SK-N-SH treated with all-trans-retinoic acid at 6 μM for 48 hours (cell line): ENCODE measurements around the gene OR10Z1.

Experiments used
- ATAC-seq: fragments of 200-7000 bp; cut with Tn5 transposase; 3 replicates; pipeline ENCODE4 v1.9.1; 2020; ENCODE audit warnings: mild to moderate bottlenecking, moderate library complexity
- ARNTL ChIP-seq: fragments of 450-650 bp; formaldehyde crosslinking; IDR thresholded peaks from 2 replicates; pipeline ENCODE4 v1.5.0; 2020; ENCODE audit warnings: low read depth, mild to moderate bottlenecking, moderate library complexity, borderline replicate concordance
- BACH2 ChIP-seq: fragments of 250-450 bp; sonication (Bioruptor Pico); IDR thresholded peaks from 2 replicates; pipeline ENCODE4 v1.9.0; 2021; ENCODE audit warnings: mild to moderate bottlenecking, borderline replicate concordance
- CSDC2 ChIP-seq: fragments of 250-450 bp; sonication (Bioruptor Pico); IDR thresholded peaks from 2 replicates; pipeline ENCODE4 v1.5.0; 2020; ENCODE audit warnings: mild to moderate bottlenecking, moderate library complexity
- ESRRG ChIP-seq: fragments of 250-450 bp; sonication (Bioruptor Pico); IDR thresholded peaks from 2 replicates; pipeline ENCODE4 v1.6.1; 2021; ENCODE audit warnings: mild to moderate bottlenecking
- GLIS3 ChIP-seq: fragments of 250-450 bp; sonication (Bioruptor Pico); IDR thresholded peaks from 2 replicates; pipeline ENCODE4 v1.5.0; 2020; ENCODE audit warnings: mild to moderate bottlenecking, moderate library complexity
- ISL1 ChIP-seq: fragments of 250-450 bp; sonication (Bioruptor Pico); IDR thresholded peaks from 2 replicates; pipeline ENCODE4 v2.1.2; 2022; ENCODE audit warnings: mild to moderate bottlenecking, moderate library complexity
- OSR1 ChIP-seq: fragments of 250-450 bp; sonication (Bioruptor Pico); IDR thresholded peaks from 2 replicates; pipeline ENCODE4 v1.8.0; 2022; ENCODE audit warnings: moderate library complexity, mild to moderate bottlenecking, inconsistent platforms
- RARB ChIP-seq: fragments of 250-450 bp; sonication (Bioruptor Pico); IDR thresholded peaks from 2 replicates; pipeline ENCODE4 v1.8.0; 2021; ENCODE audit warnings: mild to moderate bottlenecking, moderate library complexity
- SNAI2 ChIP-seq: fragments of 250-450 bp; sonication (Bioruptor Pico); IDR thresholded peaks from 2 replicates; pipeline ENCODE4 v1.5.0; 2020; ENCODE audit warnings: mild to moderate bottlenecking, moderate library complexity
- TOX ChIP-seq: fragments of 250-450 bp; sonication (Bioruptor Pico); IDR thresholded peaks from 2 replicates; pipeline ENCODE4 v1.8.0; 2021; ENCODE audit warnings: mild to moderate bottlenecking, moderate library complexity, borderline replicate concordance
- ZC3H10 ChIP-seq: fragments of 250-450 bp; sonication (Bioruptor Pico); IDR thresholded peaks from 2 replicates; pipeline ENCODE4 v1.5.1; 2021; ENCODE audit warnings: mild to moderate bottlenecking, moderate library complexity
- ZFP3 ChIP-seq: fragments of 250-450 bp; sonication (Bioruptor Pico); IDR thresholded peaks from 2 replicates; pipeline ENCODE4 v1.5.0; 2020; ENCODE audit warnings: mild to moderate bottlenecking, moderate library complexity
- ZNF70 ChIP-seq: fragments of 450-650 bp; formaldehyde crosslinking; IDR thresholded peaks from 2 replicates; pipeline ENCODE4 v1.5.0; 2020; ENCODE audit warnings: mild to moderate bottlenecking, moderate library complexity
- ZNF8 ChIP-seq: fragments of 450-650 bp; formaldehyde crosslinking; IDR thresholded peaks from 2 replicates; pipeline ENCODE4 v1.5.0; 2020; ENCODE audit warnings: mild to moderate bottlenecking, moderate library complexity
- TF ChIP-seq, protein P1 (sequence below): fragments of 250-450 bp; sonication (Bioruptor Pico); IDR thresholded peaks from 2 replicates; pipeline ENCODE4 v1.8.0; 2020; ENCODE audit warnings: mild to moderate bottlenecking, moderate library complexity, borderline replicate concordance
- TF ChIP-seq, protein P2 (sequence below): fragments of 250-450 bp; sonication (Bioruptor Pico); IDR thresholded peaks from 2 replicates; pipeline ENCODE4 v1.5.1; 2021; ENCODE audit warnings: mild to moderate bottlenecking, moderate library complexity
- TF ChIP-seq, protein P3 (sequence below): fragments of 250-450 bp; sonication (Bioruptor Pico); IDR thresholded peaks from 2 replicates; pipeline ENCODE4 v1.5.0; 2020; ENCODE audit warnings: mild to moderate bottlenecking, moderate library complexity
- TF ChIP-seq, protein P4 (sequence below): fragments of 250-450 bp; sonication (Bioruptor Pico); IDR thresholded peaks from 2 replicates; pipeline ENCODE4 v1.8.0; 2021; ENCODE audit warnings: low read depth, mild to moderate bottlenecking, moderate library complexity, borderline replicate concordance

OR10Z1 gene

DNA sequence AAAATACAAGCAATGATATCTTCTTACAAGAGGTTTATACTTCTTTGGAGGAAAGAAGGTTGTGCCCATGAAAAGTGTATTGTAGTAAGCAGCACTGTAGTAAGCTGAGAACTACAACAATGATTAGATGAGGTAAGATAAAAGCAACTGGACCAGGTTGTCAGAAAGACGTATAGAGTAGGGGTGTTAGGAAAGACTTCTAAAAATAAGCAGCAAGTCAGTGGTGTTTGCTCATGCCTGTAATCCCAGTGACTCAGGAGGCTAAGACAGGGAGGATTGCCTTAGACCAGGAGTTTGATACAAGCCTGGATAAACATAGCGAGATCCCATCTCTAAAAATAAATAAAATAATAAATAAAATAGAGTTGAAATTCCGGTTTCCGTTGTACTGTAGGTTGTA lies 21.1 kb upstream of the OR10Z1 start (continued):
- TF ChIP-seq, protein P1, sequence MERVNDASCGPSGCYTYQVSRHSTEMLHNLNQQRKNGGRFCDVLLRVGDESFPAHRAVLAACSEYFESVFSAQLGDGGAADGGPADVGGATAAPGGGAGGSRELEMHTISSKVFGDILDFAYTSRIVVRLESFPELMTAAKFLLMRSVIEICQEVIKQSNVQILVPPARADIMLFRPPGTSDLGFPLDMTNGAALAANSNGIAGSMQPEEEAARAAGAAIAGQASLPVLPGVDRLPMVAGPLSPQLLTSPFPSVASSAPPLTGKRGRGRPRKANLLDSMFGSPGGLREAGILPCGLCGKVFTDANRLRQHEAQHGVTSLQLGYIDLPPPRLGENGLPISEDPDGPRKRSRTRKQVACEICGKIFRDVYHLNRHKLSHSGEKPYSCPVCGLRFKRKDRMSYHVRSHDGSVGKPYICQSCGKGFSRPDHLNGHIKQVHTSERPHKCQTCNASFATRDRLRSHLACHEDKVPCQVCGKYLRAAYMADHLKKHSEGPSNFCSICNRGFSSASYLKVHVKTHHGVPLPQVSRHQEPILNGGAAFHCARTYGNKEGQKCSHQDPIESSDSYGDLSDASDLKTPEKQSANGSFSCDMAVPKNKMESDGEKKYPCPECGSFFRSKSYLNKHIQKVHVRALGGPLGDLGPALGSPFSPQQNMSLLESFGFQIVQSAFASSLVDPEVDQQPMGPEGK (CRISPR knock-in tag): no peak
- TF ChIP-seq ESRRG: no peak
- TF ChIP-seq GLIS3 (CRISPR knock-in tag): no peak
- no peak for TF ChIP-seq ZC3H10
- TF ChIP-seq ZNF8 (CRISPR knock-in tag): no peak
- no peak for TF ChIP-seq TOX (CRISPR knock-in tag)
- TF ChIP-seq, protein P2, sequence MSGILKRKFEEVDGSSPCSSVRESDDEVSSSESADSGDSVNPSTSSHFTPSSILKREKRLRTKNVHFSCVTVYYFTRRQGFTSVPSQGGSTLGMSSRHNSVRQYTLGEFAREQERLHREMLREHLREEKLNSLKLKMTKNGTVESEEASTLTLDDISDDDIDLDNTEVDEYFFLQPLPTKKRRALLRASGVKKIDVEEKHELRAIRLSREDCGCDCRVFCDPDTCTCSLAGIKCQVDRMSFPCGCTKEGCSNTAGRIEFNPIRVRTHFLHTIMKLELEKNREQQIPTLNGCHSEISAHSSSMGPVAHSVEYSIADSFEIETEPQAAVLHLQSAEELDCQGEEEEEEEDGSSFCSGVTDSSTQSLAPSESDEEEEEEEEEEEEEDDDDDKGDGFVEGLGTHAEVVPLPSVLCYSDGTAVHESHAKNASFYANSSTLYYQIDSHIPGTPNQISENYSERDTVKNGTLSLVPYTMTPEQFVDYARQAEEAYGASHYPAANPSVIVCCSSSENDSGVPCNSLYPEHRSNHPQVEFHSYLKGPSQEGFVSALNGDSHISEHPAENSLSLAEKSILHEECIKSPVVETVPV: no peak

DNA sequence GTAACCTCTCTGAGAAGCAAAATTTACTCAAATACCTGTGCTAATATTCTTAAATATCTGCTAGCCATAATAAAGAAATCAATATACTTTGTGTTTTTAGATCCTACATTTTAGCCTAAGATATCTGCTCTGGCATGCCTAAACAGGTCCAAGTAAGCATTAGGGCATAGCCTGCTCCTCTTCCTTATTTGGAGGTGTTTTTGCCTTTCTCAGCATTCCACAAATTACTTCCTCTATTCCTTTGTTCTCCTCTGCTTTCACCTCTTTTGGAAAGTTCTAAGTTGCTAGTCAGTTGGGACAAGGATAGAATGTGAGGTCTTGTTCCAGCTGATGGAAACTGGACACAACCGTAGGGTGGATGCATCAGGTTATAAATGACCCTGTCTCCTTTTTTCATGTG lies 18.1 kb upstream of the OR10Z1 start:
- TF ChIP-seq, protein P2: no peak
- TF ChIP-seq ISL1 (CRISPR knock-in tag) (no peak), SNAI2 (no peak)
- TF ChIP-seq, protein P3, sequence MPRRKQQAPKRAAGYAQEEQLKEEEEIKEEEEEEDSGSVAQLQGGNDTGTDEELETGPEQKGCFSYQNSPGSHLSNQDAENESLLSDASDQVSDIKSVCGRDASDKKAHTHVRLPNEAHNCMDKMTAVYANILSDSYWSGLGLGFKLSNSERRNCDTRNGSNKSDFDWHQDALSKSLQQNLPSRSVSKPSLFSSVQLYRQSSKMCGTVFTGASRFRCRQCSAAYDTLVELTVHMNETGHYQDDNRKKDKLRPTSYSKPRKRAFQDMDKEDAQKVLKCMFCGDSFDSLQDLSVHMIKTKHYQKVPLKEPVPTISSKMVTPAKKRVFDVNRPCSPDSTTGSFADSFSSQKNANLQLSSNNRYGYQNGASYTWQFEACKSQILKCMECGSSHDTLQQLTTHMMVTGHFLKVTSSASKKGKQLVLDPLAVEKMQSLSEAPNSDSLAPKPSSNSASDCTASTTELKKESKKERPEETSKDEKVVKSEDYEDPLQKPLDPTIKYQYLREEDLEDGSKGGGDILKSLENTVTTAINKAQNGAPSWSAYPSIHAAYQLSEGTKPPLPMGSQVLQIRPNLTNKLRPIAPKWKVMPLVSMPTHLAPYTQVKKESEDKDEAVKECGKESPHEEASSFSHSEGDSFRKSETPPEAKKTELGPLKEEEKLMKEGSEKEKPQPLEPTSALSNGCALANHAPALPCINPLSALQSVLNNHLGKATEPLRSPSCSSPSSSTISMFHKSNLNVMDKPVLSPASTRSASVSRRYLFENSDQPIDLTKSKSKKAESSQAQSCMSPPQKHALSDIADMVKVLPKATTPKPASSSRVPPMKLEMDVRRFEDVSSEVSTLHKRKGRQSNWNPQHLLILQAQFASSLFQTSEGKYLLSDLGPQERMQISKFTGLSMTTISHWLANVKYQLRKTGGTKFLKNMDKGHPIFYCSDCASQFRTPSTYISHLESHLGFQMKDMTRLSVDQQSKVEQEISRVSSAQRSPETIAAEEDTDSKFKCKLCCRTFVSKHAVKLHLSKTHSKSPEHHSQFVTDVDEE (CRISPR knock-in tag): no peak
- no peak for ATAC-seq

DNA sequence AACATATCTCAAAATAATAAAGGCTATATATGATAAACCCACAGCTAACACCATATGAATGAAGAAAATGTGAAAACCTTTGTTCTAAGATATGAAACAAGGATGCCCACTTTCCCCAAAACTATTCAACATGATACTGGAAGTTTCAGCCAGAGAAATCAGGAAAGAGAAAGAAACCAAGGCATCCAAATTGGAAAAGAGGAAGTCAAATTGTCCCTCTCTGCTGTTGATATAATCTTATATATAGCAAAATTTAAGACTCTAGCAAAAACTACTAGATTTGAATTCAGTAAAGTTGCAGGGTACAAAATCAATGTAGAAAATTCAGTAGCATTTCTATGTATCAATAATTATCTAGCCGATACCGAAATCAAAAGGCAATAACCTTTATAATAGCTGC lies 4.3 kb upstream of the OR10Z1 start:
- no peak for ATAC-seq
- TF ChIP-seq CSDC2 (CRISPR knock-in tag): no peak

DNA sequence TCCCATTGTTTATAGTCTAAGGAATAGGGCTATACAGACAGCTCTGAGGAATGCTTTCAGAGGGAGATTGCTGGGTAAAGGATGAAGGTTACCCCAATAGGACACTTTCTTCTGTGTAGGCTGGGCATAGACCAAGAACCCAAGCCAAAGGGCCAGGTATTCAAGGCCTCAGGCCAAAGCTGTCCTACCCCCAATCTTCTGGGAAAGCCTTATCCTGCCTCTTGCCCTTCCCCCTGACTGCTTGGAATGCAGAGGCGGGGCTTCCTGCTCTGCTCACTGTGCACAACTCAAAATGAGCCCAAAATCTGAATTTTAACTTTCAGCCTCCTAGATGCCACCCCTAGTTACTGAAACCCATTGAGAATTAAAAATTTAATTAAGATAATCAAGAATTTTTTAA lies 2.2 kb downstream of the OR10Z1 start:
- TF ChIP-seq BACH2 (CRISPR knock-in tag): no peak
- TF ChIP-seq, protein P1 (CRISPR knock-in tag): no peak
- TF ChIP-seq, protein P4, sequence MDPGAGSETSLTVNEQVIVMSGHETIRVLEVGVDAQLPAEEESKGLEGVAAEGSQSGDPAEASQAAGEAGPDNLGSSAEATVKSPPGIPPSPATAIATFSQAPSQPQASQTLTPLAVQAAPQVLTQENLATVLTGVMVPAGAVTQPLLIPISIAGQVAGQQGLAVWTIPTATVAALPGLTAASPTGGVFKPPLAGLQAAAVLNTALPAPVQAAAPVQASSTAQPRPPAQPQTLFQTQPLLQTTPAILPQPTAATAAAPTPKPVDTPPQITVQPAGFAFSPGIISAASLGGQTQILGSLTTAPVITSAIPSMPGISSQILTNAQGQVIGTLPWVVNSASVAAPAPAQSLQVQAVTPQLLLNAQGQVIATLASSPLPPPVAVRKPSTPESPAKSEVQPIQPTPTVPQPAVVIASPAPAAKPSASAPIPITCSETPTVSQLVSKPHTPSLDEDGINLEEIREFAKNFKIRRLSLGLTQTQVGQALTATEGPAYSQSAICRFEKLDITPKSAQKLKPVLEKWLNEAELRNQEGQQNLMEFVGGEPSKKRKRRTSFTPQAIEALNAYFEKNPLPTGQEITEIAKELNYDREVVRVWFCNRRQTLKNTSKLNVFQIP (CRISPR knock-in tag): no peak
- TF ChIP-seq ARNTL (CRISPR knock-in tag): no peak
- TF ChIP-seq, protein P2: no peak
- no peak for TF ChIP-seq OSR1 (CRISPR knock-in tag)
- no peak for TF ChIP-seq ZNF8 (CRISPR knock-in tag)
- TF ChIP-seq ZNF70 (CRISPR knock-in tag): no peak
- no peak for TF ChIP-seq RARB (CRISPR knock-in tag)
- no peak for TF ChIP-seq GLIS3 (CRISPR knock-in tag)
- TF ChIP-seq ZFP3: no peak
- ATAC-seq: no peak
